DOHH2 (cell line): ENCODE results near the gene PRDM16.

Experiments used
- CTCF ChIP-seq: fragments of 200-600 bp; sonication (generic); IDR thresholded peaks from one replicate; pipeline ENCODE4 v1.5.1; 2014; ENCODE audit warnings: antibody characterized with exemption, mild to moderate bottlenecking, low read depth, low read length; ENCODE audit not compliant: poor library complexity, severe bottlenecking
- EZH2phosphoT487 ChIP-seq: fragments of 200-600 bp; sonication (generic); IDR thresholded peaks from 2 replicates; pipeline ENCODE4 v1.6.1; 2017; ENCODE audit warnings: borderline replicate concordance, mild to moderate bottlenecking, antibody characterized with exemption, low read length, moderate library complexity, mixed read lengths

DNA sequence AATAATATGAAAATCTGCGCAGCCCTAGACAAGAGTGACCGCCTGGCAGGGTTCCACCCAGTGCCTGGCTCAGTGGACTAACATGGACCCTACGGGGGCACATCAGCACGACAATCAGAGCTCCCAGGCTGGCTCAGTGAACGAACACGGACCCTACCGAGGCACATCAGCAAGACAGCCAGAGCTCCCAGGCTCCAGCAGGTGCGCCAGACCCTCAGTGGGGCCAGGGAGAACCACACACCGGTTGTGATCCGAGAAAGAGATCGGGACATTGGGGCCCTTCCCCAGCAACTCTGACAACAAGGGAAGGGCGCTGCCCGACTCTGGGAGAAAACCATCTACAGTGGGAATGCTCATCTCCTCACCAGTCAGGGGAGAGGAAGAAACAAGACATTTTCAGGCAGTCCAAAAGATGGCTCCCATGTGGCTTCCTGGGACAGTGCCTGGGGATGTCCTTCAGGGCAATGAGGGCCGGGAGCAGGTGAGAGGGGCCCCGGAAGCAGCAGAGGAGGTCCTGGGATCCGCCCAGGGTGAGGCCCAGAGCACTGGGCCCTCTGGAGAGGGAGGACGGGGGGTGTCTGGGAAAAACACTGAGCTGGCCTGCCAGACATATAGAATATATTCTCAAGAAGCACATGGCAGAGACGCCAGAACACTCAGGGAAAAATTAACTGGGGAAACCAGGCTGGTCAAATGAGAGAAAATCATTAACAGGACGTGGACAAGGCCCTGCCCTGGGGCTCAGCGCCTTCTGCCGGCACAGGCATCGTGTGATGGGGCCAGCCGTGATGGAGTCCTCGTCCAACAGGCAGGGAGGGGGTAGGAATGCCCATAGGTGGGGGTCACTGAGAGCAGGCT, 390.3 kb downstream of the PRDM16 start:
- TF ChIP-seq EZH2phosphoT487: no peak
- no peak for TF ChIP-seq CTCF
